SK-N-SH (cell line): ENCODE results near the gene RPS26. TPM values are rescaled to one million over a fixed set of nuclear protein-coding genes. Genes with fewer than 3 reads are reported as not detected.

Experiments
- CTCF ChIA-PET: fragments of 300-600, 350-600 bp; formaldehyde crosslinking; extraction: SDS; loops from one replicate; lab custom pipeline; 2021; lab: Yijun Ruan, JAX
- POLR2A ChIA-PET: fragments of 350-600 bp; sonication (Branson Sonifier 250); formaldehyde crosslinking; extraction: SDS; loops from one replicate; lab custom pipeline; 2020; ENCODE audit warnings: antibody characterized with exemption, inconsistent platforms; lab: Yijun Ruan, JAX
- DNase-seq: peaks from one replicate; pipeline ENCODE4 v3.0.0; 2012
- H2AFZ ChIP-seq: fragments of 200-600 bp; sonication (generic); 2 replicates; pipeline ENCODE4 v1.8.1; 2016; ENCODE audit warnings: antibody characterized with exemption, mild to moderate bottlenecking, low read depth
- H3F3A ChIP-seq: fragments of 200-600 bp; sonication (generic); replicated peaks from 2 replicates; pipeline ENCODE3; 2016; ENCODE audit warnings: antibody characterized with exemption, mild to moderate bottlenecking; ENCODE audit not compliant: insufficient read depth
- H3K27ac ChIP-seq, 2 experiments: fragments of 200-500 bp in 1 of 2; fragments of 200-600 bp in 1 of 2; sonication (Bioruptor generic) in 1 of 2; sonication (generic), shearing (Covaris generic) in 1 of 2; 2 replicates each; pipeline versions ENCODE4 v1.5.1 to v1.6.1; 2014 to 2016; ENCODE audit warnings: low read depth in 2 of 2, inconsistent platforms in 1 of 2, low read length in 1 of 2, mild to moderate bottlenecking in 1 of 2, mixed read lengths in 1 of 2
- H3K27me3 ChIP-seq: fragments of 200-600 bp; sonication (generic), shearing (Covaris generic); 2 replicates; pipeline ENCODE4 v1.6.1; 2016; ENCODE audit warnings: mixed run types; ENCODE audit not compliant: insufficient read depth
- H3K36me3 ChIP-seq, 2 experiments: fragments of 200-500 bp in 1 of 2; fragments of 200-600 bp in 1 of 2; sonication (Bioruptor generic) in 1 of 2; sonication (generic) in 1 of 2; replicated peaks in 1 of 2; 2 replicates each; pipeline versions ENCODE3 to v1.5.1; 2014 to 2016; ENCODE audit warnings: low read length in 1 of 2, mild to moderate bottlenecking in 1 of 2; ENCODE audit not compliant: insufficient read depth in 2 of 2, control insufficient read depth in 1 of 2
- H3K4me1 ChIP-seq, 2 experiments: fragments of 200-500 bp in 1 of 2; fragments of 200-600 bp in 1 of 2; sonication (Bioruptor generic) in 1 of 2; sonication (generic), shearing (Covaris generic) in 1 of 2; 2 replicates each; pipeline versions ENCODE4 v1.5.1 to v1.6.1; 2014 to 2016; ENCODE audit warnings: low read depth in 1 of 2, low read length in 1 of 2, mixed run types in 1 of 2; ENCODE audit not compliant: insufficient read depth in 2 of 2, control insufficient read depth in 1 of 2
- H3K4me2 ChIP-seq: fragments of 200-600 bp; sonication (generic), shearing (Covaris generic); 2 replicates; pipeline ENCODE4 v1.6.1; 2017; ENCODE audit warnings: mixed run types
- H3K4me3 ChIP-seq, 2 experiments: fragments of 200-500 bp in 1 of 2; fragments of 200-600 bp in 1 of 2; sonication (Bioruptor generic) in 1 of 2; sonication (generic), shearing (Covaris generic) in 1 of 2; 2 replicates each; pipeline versions ENCODE4 v1.5.1 to v1.8.1; 2014 to 2016; ENCODE audit warnings: low read depth in 2 of 2, inconsistent platforms in 1 of 2, low read length in 1 of 2, mild to moderate bottlenecking in 1 of 2, mixed read lengths in 1 of 2, moderate library complexity in 1 of 2
- H3K79me2 ChIP-seq: fragments of 200-600 bp; sonication (generic); 2 replicates; pipeline ENCODE4 v1.8.1; 2017; ENCODE audit warnings: mild to moderate bottlenecking; ENCODE audit not compliant: insufficient read depth
- H3K9ac ChIP-seq: fragments of 200-600 bp; sonication (generic); 2 replicates; pipeline ENCODE4 v1.6.1; 2017; ENCODE audit warnings: mixed run types
- H3K9me2 ChIP-seq: fragments of 200-600 bp; sonication (generic); 2 replicates; pipeline ENCODE4 v1.6.1; 2017; ENCODE audit warnings: mixed run types
- H3K9me3 ChIP-seq: fragments of 200-600 bp; sonication (generic); 2 replicates; pipeline ENCODE4 v1.6.1; 2017; ENCODE audit warnings: mixed run types, mild to moderate bottlenecking, moderate library complexity
- H4K20me1 ChIP-seq: fragments of 200-600 bp; sonication (generic); 2 replicates; pipeline ENCODE4 v1.6.1; 2017; ENCODE audit warnings: mild to moderate bottlenecking, mixed run types; ENCODE audit not compliant: insufficient read depth
- CTCF ChIP-seq: fragments of 200-600 bp; sonication (generic); IDR thresholded peaks from 2 replicates; pipeline ENCODE4 v1.6.1; 2017; ENCODE audit warnings: antibody characterized with exemption, mild to moderate bottlenecking, moderate library complexity
- FOSL2 ChIP-seq: IDR thresholded peaks from 2 replicates; pipeline ENCODE4 v1.4.0; 2012; ENCODE audit warnings: low read depth, mild to moderate bottlenecking, moderate library complexity, borderline replicate concordance
- FOXM1 ChIP-seq: IDR thresholded peaks from 2 replicates; pipeline ENCODE4 v1.4.0; 2012; ENCODE audit warnings: low read depth, mild to moderate bottlenecking
- GABPA ChIP-seq: IDR thresholded peaks from 2 replicates; pipeline ENCODE4 v1.4.0; 2012; ENCODE audit warnings: low read depth, mild to moderate bottlenecking
- MXI1 ChIP-seq: IDR thresholded peaks from 2 replicates; pipeline ENCODE4 v1.6.1; 2012; ENCODE audit warnings: mild to moderate bottlenecking, low read depth, low read length, improper control_type of control experiment
- NFIC ChIP-seq: IDR thresholded peaks from 2 replicates; pipeline ENCODE4 v1.4.0; 2012; ENCODE audit warnings: borderline replicate concordance
- PBX3 ChIP-seq: IDR thresholded peaks from 2 replicates; pipeline ENCODE4; 2012
- POLR2AphosphoS5 ChIP-seq: IDR thresholded peaks from 2 replicates; pipeline ENCODE4 v1.6.1; 2012; ENCODE audit warnings: low read depth, low read length
- RAD21 ChIP-seq: IDR thresholded peaks from 2 replicates; pipeline ENCODE4 v1.6.1; 2012; ENCODE audit warnings: mild to moderate bottlenecking, low read length
- REST ChIP-seq: IDR thresholded peaks from 2 replicates; pipeline ENCODE4 v1.6.1; 2012; ENCODE audit warnings: mild to moderate bottlenecking, low read depth, low read length, moderate library complexity
- SIN3A ChIP-seq: IDR thresholded peaks from 2 replicates; pipeline ENCODE4 v1.6.1; 2012; ENCODE audit warnings: low read depth, mild to moderate bottlenecking, low read length, moderate library complexity, borderline replicate concordance
- TCF12 ChIP-seq: IDR thresholded peaks from 2 replicates; pipeline ENCODE4 v1.4.0; 2012
- WGBS: methylation state at CpG from one replicate; pipeline ENCODE4 v1.1.6; 2017; ENCODE audit warnings: low lambda C conversion rate; 5-methylcytosine and 5-hydroxymethylcytosine counted together
- polyA plus RNA-seq, 3 experiments: library from polyadenylated mRNA; depleted of rRNA; stranded (reverse); fragments of >200 nt; gene quantifications; 2 replicates each; pipeline ENCODE4 v1.2.3, GENCODE V29; 2012

The RPS26 gene
- polyA plus RNA-seq, 1 of the 3 experiments (the other 2 are of a cell fraction), result 1,500 TPM

- Histone ChIP-seq H3F3A (peaks cover 9% of the 10 kb centered on the region), H4K20me1 (no peaks in the 10 kb centered on the region), H3K9me3 (no peaks in the 10 kb centered on the region), H3K27ac (no peak overlapping the region), H3K4me3 (no peak overlapping the region), H3K79me2 (no peaks in the 10 kb centered on the region), H3K9me2 (no peaks in the 10 kb centered on the region), H3K4me1 (0 out of 4 replicates have a peak, but pooled peaks cover 0 to 4% of the 10 kb centered on the region in 2 experiments), H3K4me2 (no peak overlapping the region), H3K27me3 (no peaks in the 10 kb centered on the region), H3K9ac (no peak overlapping the region), H3K36me3 (no peaks in the 10 kb centered on the region), H2AFZ (no peak overlapping the region; the same call in 1 of the 2 replicates)
- ChIA-PET CTCF (interaction anchor here (2.5 to 3.7 kb wide), 2 partner anchors 15 to 18 kb away, joined by 13 to 14 read pairs; partner anchors contain the start of gene ERBB3), POLR2A (no interaction called here)
- DNase-seq, result no peak
- 52% methylated on average over 5 of the region's 5 CpGs for WGBS
- TF ChIP-seq POLR2AphosphoS5 (no peak), GABPA (no peak), FOSL2 (no peak), TCF12 (no peak), RAD21 (no peak), NFIC (no peak), PBX3 (no peak)
Observed at GRCh38 chr12:56061982-56062381, 20.3 kb downstream of the RPS26 start.

DNA sequence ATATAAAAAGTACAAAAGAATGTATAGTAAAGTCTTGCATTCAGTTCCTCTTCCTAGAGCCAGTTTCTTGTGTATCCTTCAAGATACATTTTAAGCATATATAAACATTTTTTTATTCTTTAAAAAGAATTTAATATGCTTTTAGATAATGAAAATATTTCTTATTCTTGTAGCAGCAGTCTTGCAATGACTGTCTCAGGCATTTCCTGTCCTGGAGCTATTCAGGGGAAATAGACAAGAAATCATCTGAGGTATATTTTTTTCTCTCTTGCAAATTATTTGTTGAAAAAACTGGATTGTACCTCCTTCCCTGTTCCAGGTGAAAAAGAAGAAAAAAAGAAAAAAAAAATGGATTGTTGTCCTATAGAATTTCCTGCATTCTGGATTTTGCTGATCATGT lies 21.3 kb downstream of the RPS26 start:
- Histone ChIP-seq H3K27me3 (no peaks in the 10 kb centered on the region), H3K4me3 (no peak overlapping the region; a peak in 1 of 4 replicates), H3K9me2 (no peaks in the 10 kb centered on the region), H3K9ac (no peak overlapping the region), H4K20me1 (no peaks in the 10 kb centered on the region), H3K9me3 (no peaks in the 10 kb centered on the region), H3F3A (peaks cover 9% of the 10 kb centered on the region), H3K4me1 (0 out of 4 replicates have a peak, but pooled peaks cover 0 to 4% of the 10 kb centered on the region in 2 experiments), H3K4me2 (no peak overlapping the region), H3K36me3 (no peaks in the 10 kb centered on the region), H3K27ac (peak overlapping the region in 1 of 2 experiments; percentile 3; a peak in 1 of 4 replicates), H3K79me2 (no peaks in the 10 kb centered on the region), H2AFZ (peak overlapping the region; percentile 68; the same call in 1 of the 2 replicates)
- DNase-seq, result no peak
- ChIA-PET POLR2A (no interaction called here), CTCF (interaction anchor here (2.5 to 3.7 kb wide), 2 partner anchors 16 to 17 kb away, joined by 13 to 14 read pairs; partner anchors contain the start of gene ERBB3)
- TF ChIP-seq FOXM1 (no peak), REST (no peak), CTCF (no peak), SIN3A (no peak), MXI1 (no peak)
